ENCODE measurements around the gene SLC7A6OS.
A peak's percentile ranks its signal among the peaks of the same experiment; 100 is the strongest.

Gene SLC7A6OS

GRCh38 chr16:68275611-68276191 lies 35.0 kb downstream of the SLC7A6OS start:
- DNase-seq: peak; percentile 24

- DNase-seq: no peak
Observed at GRCh38 chr16:68274441-68274840, 36.3 kb downstream of the SLC7A6OS start.

GRCh38 chr16:68273896-68274295 lies 36.9 kb downstream of the SLC7A6OS start:
- DNase-seq: no peak

- no peak for DNase-seq
Observed at GRCh38 chr16:68273459-68273858, 37.3 kb downstream of the SLC7A6OS start.

GRCh38 chr16:68272507-68273209 lies 38.1 kb downstream of the SLC7A6OS start:
- DNase-seq: peak; percentile 38

- DNase-seq: no peak
Observed at GRCh38 chr16:68270353-68270752, 40.4 kb downstream of the SLC7A6OS start.

- no peak for DNase-seq
Observed at GRCh38 chr16:68269793-68270192, 41.0 kb downstream of the SLC7A6OS start.

- DNase-seq: no peak
Observed at GRCh38 chr16:68267612-68268405, 42.9 kb downstream of the SLC7A6OS start.

GRCh38 chr16:68265078-68265920 lies 45.4 kb downstream of the SLC7A6OS start:
- DNase-seq: peak; percentile 37

- DNase-seq: peak; percentile 65
Observed at GRCh38 chr16:68264128-68265077, 46.3 kb downstream of the SLC7A6OS start, which contains the start of gene SLC7A6. Gene SLC7A6 (plus strand): TSS chr16:68264526. CDS start chr16:68274727, 10,201 bp downstream.

GRCh38 chr16:68263559-68264127 lies 47.1 kb downstream of the SLC7A6OS start:
- no peak for DNase-seq

- DNase-seq: no peak
Observed at GRCh38 chr16:68259007-68259825, 51.5 kb downstream of the SLC7A6OS start.

- DNase-seq: no peak
Observed at GRCh38 chr16:68257906-68258800, 52.6 kb downstream of the SLC7A6OS start.

- no peak for DNase-seq
Observed at GRCh38 chr16:68257251-68257905, 53.4 kb downstream of the SLC7A6OS start.

GRCh38 chr16:68255712-68256111 lies 55.0 kb downstream of the SLC7A6OS start:
- no peak for DNase-seq

GRCh38 chr16:68253721-68254120 lies 57.0 kb downstream of the SLC7A6OS start:
- DNase-seq: no peak

- no peak for DNase-seq
Observed at GRCh38 chr16:68252383-68252782, 58.4 kb downstream of the SLC7A6OS start.

GRCh38 chr16:68251832-68252231 lies 58.9 kb downstream of the SLC7A6OS start:
- DNase-seq: no peak

GRCh38 chr16:68250951-68251350 lies 59.8 kb downstream of the SLC7A6OS start:
- DNase-seq: no peak
